ENCODE results near the gene TXNRD2.

Gene TXNRD2

GRCh38 chr22:19941365-19942082 lies at the start of gene TXNRD2, which contains the start of gene COMT:
Gene TXNRD2 (minus strand): TSS chr22:19941818. CDS start chr22:19941803, 15 bp downstream.
Gene COMT (plus strand): TSS chr22:19941772. CDS start chr22:19962527, 20,755 bp downstream.
- Mint-ChIP-seq H3K27me3 (no peaks in the 10 kb centered on the region), H3K9me3 (peaks cover 2% of the 10 kb centered on the region), H3K4me3 (peak within 1 kb of the TSS; percentile 94), H3K4me1 (peaks cover 37% of the 10 kb centered on the region), H3K27ac (peak within 1 kb of the TSS; percentile 94), H3K36me3 (peaks cover 17% of the 10 kb centered on the region)
- CTCF ChIA-PET = interaction anchor here (1.2 kb wide), 1 partner anchor 31 kb away, joined by 4 read pairs; no protein-coding TSS in a partner anchor
- peak; percentile 85 for DNase-seq

GRCh38 chr22:19991395-19991644 lies 49.7 kb upstream of the TXNRD2 start:
- no peak for DNase-seq
- CTCF ChIA-PET = interaction anchor here (1.7 kb wide), 1 partner anchor 22 kb away, joined by 4 read pairs; no protein-coding TSS in a partner anchor
- H3K36me3 Mint-ChIP-seq = no peaks in the 10 kb centered on the region
- H3K4me1 Mint-ChIP-seq = peaks cover 1% of the 10 kb centered on the region
- no peak overlapping the region for H3K27ac Mint-ChIP-seq
- no peak overlapping the region for H3K4me3 Mint-ChIP-seq
- peaks cover 33% of the 10 kb centered on the region for H3K27me3 Mint-ChIP-seq
- no peaks in the 10 kb centered on the region for H3K9me3 Mint-ChIP-seq

DNA sequence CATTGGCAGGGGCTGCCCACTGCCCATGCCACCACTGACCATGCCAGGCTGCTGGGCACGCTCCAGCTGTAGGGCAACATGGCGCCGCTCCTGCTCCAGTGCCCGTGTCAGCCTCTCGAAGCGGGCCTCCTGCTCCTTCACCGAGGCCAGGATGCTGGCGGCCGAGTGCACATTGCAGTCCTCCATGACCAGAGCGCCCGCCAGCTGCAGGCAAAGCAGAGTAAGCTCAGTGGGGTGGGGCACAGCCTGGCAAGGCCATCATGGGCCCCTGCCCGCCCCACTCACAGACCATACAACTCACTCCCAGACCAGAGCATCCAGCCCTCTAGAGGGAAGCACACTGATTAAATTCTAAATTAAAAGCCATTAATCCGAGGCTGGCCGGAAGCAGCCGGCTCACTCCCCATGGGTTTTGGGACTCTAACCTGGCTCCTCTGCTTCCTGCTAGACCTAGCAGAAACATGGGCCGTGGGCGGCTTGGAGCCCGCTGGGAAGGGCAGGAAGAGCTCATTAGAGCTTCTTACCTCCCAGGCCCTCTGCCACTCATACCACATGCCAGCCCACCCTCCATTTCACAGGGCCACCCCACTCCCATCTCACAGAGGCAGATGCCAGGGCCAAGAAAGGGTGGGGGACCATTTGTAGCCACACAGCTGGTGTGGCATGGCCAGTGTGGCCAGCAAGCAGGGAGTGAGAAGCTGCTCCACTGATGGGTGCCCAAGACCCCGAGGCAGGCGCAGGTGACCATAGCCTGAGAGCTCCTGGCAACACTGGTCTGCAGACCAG lies 49.2 kb upstream of the TXNRD2 start:
- Mint-ChIP-seq H3K36me3 (no peaks in the 10 kb centered on the region), H3K27me3 (peaks cover 38% of the 10 kb centered on the region), H3K27ac (no peak overlapping the region), H3K4me3 (no peak overlapping the region), H3K9me3 (no peaks in the 10 kb centered on the region), H3K4me1 (peaks cover 2% of the 10 kb centered on the region)
- no peak for DNase-seq
- CTCF ChIA-PET = interaction anchor here (1.7 kb wide), 1 partner anchor 22 kb away, joined by 4 read pairs; no protein-coding TSS in a partner anchor

GRCh38 chr22:19990188-19990587 lies 48.6 kb upstream of the TXNRD2 start:
- Mint-ChIP-seq H3K4me3 (no peak overlapping the region), H3K9me3 (no peaks in the 10 kb centered on the region), H3K27me3 (peaks cover 44% of the 10 kb centered on the region), H3K36me3 (no peaks in the 10 kb centered on the region), H3K27ac (no peak overlapping the region), H3K4me1 (peaks cover 2% of the 10 kb centered on the region)
- CTCF ChIA-PET = no interaction called here
- DNase-seq = no peak

DNA sequence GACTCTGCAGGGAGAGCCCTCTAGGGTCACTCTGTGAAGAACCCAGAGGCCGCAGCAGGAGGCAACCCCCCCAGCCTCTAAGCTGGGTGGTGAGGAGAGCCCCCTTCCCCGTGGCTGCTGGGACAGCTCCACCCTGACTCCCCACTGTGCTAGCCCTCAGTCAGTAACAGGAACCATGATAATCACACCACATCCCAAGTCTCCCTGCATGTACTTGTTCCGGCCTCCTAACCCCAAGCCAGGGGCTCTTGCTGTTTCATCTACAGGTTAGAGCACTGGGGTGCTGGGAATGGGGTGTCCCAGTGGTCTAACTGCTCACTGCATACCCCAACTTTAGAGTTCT lies 48.1 kb upstream of the TXNRD2 start:
- Mint-ChIP-seq H3K4me3 (no peak overlapping the region), H3K9me3 (no peaks in the 10 kb centered on the region), H3K27me3 (peaks cover 48% of the 10 kb centered on the region), H3K36me3 (no peaks in the 10 kb centered on the region), H3K4me1 (peaks cover 2% of the 10 kb centered on the region), H3K27ac (no peak overlapping the region)
- DNase-seq = no peak
- CTCF ChIA-PET = no interaction called here

DNA sequence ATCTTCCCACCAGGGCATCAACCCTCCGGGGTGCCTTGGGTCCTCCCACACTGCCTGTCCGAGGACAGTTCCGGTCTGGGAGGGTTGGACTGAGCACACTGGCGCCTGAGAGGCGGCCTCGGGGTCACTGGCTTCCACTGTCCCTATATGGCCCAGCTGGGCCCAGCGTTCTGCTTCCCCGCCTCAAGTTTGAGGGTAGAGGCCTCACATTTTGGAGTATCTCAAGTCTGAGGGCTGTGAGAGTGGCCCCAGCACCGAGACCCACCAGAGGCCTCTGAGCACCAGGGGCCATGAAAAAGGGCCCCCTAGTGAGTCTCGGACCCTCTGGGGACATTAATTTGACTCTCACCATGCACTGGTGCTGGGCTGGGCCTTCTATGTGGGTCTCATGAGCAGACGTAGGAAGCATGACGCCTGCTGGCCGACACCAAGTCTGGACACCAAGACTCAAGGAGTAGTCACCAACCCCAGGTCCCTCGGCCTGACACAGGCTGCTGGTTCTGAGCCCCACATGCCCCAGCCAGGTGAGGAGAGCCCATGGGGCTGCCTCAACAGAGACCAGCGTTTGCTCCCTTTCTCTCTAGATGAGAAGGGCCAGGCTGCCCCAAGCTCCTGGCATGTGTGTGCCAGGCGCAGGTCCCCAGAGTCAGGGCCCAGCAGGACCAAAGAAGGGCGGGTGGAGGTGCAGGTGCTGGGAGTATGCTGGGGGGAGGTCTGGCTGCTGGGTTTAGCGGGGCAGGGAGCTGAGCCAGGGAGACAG lies 47.5 kb upstream of the TXNRD2 start:
- H3K36me3 Mint-ChIP-seq = no peaks in the 10 kb centered on the region
- H3K27ac Mint-ChIP-seq = no peak overlapping the region

DNA sequence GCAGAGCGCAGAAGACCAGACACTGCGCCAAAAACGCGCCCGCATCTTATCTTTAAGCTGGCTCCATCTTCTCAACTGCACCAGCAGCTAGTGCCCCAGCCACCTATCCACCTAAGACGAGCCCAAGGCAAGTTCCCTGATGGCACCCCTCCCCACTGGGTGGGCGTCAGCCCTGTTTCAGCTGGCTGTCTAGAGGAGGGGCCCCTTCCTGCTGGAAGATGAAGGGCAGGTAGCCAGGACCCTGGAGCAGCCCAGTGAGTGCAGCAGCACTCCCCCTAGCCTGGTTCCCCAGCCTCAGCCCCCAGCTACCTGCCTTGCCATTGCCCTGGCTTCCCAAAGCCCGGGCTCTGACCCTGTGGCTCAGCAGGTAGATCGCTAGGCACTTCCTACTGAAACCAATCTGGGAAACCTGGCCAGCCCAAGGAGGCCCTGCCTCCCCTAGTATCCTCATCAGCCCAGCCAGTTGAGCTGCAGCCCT lies 46.8 kb upstream of the TXNRD2 start:
- H3K4me3 Mint-ChIP-seq = no peak overlapping the region
- DNase-seq = no peak
- H3K36me3 Mint-ChIP-seq = no peaks in the 10 kb centered on the region
- H3K9me3 Mint-ChIP-seq = no peaks in the 10 kb centered on the region
- CTCF ChIA-PET = no interaction called here
- H3K27me3 Mint-ChIP-seq = peaks cover 48% of the 10 kb centered on the region
- H3K27ac Mint-ChIP-seq = no peak overlapping the region
- peaks cover 2% of the 10 kb centered on the region for H3K4me1 Mint-ChIP-seq

More for the DNA sequence above, 47.5 kb upstream of the TXNRD2 start:
- Mint-ChIP-seq H3K4me1 (peaks cover 2% of the 10 kb centered on the region), H3K27me3 (peaks cover 48% of the 10 kb centered on the region), H3K9me3 (no peaks in the 10 kb centered on the region), H3K4me3 (no peak overlapping the region)
- no peak for DNase-seq
- CTCF ChIA-PET = no interaction called here

DNA sequence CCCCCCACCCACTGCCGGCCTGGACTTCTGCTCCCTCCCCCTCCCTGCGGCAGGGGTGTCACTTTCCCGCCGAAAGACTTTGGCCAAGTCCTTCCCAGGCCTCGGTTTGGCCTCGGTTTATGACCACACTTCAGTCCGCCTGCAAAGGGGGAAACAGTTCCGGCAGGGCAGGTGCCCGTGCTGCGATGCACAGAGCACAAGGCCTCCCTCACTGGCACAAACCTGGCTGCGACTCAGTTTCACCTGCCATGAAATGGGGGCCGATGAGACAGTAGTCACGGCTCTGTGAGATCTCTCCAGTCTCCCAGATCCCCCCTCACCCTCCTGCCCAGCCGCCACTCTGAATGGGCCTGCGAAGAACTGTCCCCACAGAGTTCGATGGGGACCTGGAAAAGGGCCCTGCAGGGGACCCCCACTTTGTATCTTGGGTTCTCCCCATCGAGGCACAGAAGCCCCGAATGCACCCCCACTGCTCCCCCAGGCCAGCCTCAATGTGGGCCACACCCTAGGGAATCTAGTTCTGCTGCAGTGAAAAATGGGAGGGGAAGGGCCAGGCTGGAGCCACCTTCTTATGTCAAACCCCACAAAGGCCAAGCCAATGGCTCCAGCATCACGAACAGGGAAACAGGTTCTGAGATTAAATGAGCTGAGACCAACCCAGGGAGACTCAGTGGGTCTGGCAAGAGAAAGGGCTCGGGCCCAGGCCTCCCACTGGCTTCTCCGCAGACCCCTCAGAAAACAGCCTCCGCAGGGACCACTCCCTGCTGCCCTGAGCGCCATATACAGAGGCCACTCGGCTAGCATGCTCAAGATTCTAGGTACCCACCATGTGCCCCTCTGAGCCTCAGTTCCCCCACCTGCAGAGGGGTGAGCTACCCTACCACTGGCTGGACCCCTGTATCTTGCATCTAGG lies 46.0 kb upstream of the TXNRD2 start:
- H3K36me3 Mint-ChIP-seq = no peaks in the 10 kb centered on the region
- no peak for DNase-seq
- H3K27me3 Mint-ChIP-seq = peaks cover 48% of the 10 kb centered on the region
- H3K4me1 Mint-ChIP-seq = peaks cover 2% of the 10 kb centered on the region
- no peaks in the 10 kb centered on the region for H3K9me3 Mint-ChIP-seq
- H3K27ac Mint-ChIP-seq = no peak overlapping the region
- CTCF ChIA-PET = no interaction called here
- H3K4me3 Mint-ChIP-seq = peak overlapping the region; percentile 45

- Mint-ChIP-seq H3K27ac (no peak overlapping the region), H3K27me3 (peaks cover 48% of the 10 kb centered on the region), H3K9me3 (no peaks in the 10 kb centered on the region), H3K4me3 (peak overlapping the region; percentile 44), H3K4me1 (peaks cover 2% of the 10 kb centered on the region), H3K36me3 (no peaks in the 10 kb centered on the region)
- CTCF ChIA-PET = no interaction called here
- DNase-seq = peak; percentile 81
These were observed 45.1 kb upstream of the TXNRD2 start for GRCh38 chr22:19986410-19987341.

DNA sequence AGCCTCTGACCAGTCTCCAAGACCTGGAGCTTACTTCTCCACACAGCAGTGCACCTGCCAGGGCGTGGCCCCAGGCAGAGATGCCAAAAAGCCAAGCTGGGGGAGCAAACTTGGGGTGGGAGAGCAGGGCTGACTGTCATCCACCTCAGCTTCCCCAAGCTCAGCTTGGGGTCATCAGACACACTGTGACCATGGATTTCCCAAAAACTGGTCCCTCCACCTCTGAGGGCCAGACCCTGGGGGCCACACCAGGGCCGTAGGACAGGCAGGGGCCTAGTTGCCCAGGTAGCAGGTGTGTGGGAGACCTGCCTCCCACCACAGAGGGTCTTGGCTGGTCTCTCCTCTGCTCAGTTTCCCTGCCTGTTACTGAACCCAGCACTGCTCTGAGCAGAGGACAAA lies 44.4 kb upstream of the TXNRD2 start:
- Mint-ChIP-seq H3K4me3 (no peak overlapping the region), H3K27me3 (peaks cover 48% of the 10 kb centered on the region), H3K36me3 (no peaks in the 10 kb centered on the region), H3K9me3 (no peaks in the 10 kb centered on the region), H3K27ac (no peak overlapping the region), H3K4me1 (peaks cover 2% of the 10 kb centered on the region)
- no peak for DNase-seq
- CTCF ChIA-PET = no interaction called here

DNA sequence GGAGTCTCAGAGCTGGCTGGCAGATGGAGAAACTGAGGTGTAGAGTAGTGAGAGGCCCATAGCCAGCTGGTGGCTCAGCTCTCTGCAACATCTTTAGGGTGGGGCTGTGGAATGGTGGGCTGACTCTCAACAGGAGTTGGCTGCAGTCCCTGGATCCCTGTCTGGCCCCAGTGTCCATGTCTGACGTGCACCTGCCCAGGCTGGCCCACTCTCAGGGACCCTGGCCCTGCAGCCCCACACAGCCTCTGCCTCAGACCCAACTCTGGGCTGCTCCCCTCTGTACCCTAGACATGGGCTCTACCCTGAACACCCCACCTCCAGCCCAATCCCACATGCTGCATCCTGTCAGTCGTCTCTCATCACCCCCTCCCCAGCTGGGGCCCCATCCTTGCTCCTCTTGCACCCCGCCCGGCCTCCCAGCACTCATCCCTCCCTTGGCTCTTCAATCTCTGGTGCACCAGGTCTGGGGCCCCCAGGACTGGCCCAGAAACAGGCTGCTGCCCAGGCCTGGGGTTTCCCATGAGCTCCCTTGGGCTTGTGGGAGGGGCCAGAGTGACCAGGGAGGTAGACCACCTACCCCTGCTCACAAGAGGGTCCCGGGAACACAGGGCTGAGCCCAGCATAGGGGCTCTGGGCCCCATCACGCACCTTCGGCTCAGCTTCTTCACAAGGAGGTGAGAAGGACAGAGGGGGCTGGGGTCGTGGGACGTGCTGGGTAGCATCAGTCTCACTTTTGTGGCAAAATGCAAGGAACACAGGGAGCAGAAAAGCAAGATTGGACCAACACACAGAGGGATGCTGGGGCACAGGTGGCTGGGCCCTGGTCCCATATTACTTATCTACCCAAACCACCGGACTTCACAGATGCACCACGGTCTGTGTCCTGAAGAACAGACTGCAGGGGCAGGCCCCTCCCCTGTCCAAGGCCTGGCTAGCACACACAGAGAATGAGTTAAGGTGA lies 43.5 kb upstream of the TXNRD2 start:
- no peak overlapping the region for H3K27ac Mint-ChIP-seq
- CTCF ChIA-PET = interaction anchor here (1.6 kb wide), 1 partner anchor 10 kb away, joined by 5 read pairs; no protein-coding TSS in a partner anchor
- H3K4me3 Mint-ChIP-seq = no peak overlapping the region
- peaks cover 2% of the 10 kb centered on the region for H3K4me1 Mint-ChIP-seq
- no peaks in the 10 kb centered on the region for H3K9me3 Mint-ChIP-seq
- DNase-seq = no peak
- H3K27me3 Mint-ChIP-seq = peaks cover 43% of the 10 kb centered on the region
- H3K36me3 Mint-ChIP-seq = no peaks in the 10 kb centered on the region

GRCh38 chr22:19984201-19984753 lies 42.7 kb upstream of the TXNRD2 start:
- Mint-ChIP-seq H3K36me3 (no peaks in the 10 kb centered on the region), H3K4me3 (no peak overlapping the region), H3K27me3 (peaks cover 35% of the 10 kb centered on the region), H3K27ac (no peak overlapping the region), H3K4me1 (peaks cover 2% of the 10 kb centered on the region), H3K9me3 (no peaks in the 10 kb centered on the region)
- DNase-seq = no peak
- CTCF ChIA-PET = interaction anchor here (1.6 kb wide), 1 partner anchor 9 kb away, joined by 5 read pairs; no protein-coding TSS in a partner anchor

Measured in activated naive CD4-positive, alpha-beta T cell treated with anti-CD3 and anti-CD28 coated beads, Interleukin-2, amount 10 ng/mL, durations not matched to agents 7 days and 5 days (primary cell).